ENCODE data around the gene RNF144B. TPM values are rescaled to one million over a fixed set of nuclear protein-coding genes. Genes with fewer than 3 reads are reported as not detected.

The RNF144B gene
- total and polyA plus RNA-seq, 2 of the 13 experiments (the other 11 are each of a cell fraction or from before 2014, with no cell fraction given) = 1.8 to 4.3 TPM

DNA sequence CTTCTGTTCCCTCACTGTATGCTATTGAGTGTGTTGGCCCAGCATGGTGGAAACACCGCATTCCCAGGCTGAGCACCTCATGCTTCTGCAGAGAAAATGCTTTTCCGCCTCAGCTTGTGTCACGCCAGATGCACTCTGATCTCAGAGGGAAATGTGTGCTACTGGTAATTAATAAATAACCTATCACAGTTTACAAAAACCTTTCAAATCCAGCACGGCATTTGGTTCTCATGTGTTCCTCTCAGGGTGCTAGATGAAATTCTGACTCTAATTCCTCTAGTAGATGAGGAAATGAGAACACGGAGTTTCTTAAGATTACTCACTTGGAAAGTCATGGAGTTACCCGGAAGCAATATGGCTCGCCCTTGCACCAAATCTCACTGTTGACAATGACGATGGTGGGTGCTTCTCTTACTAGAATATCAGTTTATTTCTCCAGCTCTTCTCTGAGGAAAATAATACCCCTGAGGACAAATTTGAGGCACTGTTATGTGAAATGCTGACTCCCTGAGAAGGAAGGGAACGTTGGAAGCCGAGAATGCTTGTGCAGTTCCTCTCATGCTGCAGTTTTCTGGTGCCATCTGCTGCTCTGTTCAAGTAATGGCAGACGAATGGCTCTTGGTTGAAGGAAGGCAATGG, 116.6 kb downstream of the RNF144B start (continued):
- TF ChIP-seq, protein P1, sequence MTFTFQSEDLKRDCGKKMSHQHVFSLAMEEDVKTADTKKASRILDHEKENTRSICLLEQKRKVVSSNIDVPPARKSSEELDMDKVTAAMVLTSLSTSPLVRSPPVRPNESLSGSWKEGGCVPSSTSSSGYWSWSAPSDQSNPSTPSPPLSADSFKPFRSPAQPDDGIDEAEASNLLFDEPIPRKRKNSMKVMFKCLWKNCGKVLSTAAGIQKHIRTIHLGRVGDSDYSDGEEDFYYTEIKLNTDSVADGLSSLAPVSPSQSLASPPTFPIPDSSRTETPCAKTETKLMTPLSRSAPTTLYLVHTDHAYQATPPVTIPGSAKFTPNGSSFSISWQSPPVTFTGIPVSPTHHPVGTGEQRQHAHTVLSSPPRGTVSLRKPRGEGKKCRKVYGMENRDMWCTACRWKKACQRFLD (CRISPR knock-in tag; IDR thresholded peaks at IDR 0.05; ENCODE audit: borderline replicate concordance) = no peak
- TF ChIP-seq, protein P2, sequence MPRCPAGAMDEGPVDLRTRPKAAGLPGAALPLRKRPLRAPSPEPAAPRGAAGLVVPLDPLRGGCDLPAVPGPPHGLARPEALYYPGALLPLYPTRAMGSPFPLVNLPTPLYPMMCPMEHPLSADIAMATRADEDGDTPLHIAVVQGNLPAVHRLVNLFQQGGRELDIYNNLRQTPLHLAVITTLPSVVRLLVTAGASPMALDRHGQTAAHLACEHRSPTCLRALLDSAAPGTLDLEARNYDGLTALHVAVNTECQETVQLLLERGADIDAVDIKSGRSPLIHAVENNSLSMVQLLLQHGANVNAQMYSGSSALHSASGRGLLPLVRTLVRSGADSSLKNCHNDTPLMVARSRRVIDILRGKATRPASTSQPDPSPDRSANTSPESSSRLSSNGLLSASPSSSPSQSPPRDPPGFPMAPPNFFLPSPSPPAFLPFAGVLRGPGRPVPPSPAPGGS (CRISPR knock-in tag; IDR thresholded peaks at IDR 0.05) = no peak
- no peak for TF ChIP-seq BRCA1 (CRISPR knock-in tag; IDR thresholded peaks at IDR 0.05)
- no peak for TF ChIP-seq ZNF451 (CRISPR knock-in tag; IDR thresholded peaks at IDR 0.05)
- no peak for TF ChIP-seq GATA4 (IDR thresholded peaks at IDR 0.05; ENCODE audit: borderline replicate concordance, low read depth)
- TF ChIP-seq, protein P3, sequence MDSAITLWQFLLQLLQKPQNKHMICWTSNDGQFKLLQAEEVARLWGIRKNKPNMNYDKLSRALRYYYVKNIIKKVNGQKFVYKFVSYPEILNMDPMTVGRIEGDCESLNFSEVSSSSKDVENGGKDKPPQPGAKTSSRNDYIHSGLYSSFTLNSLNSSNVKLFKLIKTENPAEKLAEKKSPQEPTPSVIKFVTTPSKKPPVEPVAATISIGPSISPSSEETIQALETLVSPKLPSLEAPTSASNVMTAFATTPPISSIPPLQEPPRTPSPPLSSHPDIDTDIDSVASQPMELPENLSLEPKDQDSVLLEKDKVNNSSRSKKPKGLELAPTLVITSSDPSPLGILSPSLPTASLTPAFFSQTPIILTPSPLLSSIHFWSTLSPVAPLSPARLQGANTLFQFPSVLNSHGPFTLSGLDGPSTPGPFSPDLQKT (CRISPR knock-in tag; IDR thresholded peaks at IDR 0.05; ENCODE audit: borderline replicate concordance) = no peak
- no peak for TF ChIP-seq NBN (conservative IDR thresholded peaks at IDR 0.05)
- TF ChIP-seq ZBTB8A (CRISPR knock-in tag; IDR thresholded peaks at IDR 0.05; ENCODE audit: borderline replicate concordance, low read depth) = no peak
- no peak for TF ChIP-seq JARID2 (CRISPR knock-in tag; IDR thresholded peaks at IDR 0.05; ENCODE audit: insufficient replicate concordance)
- TF ChIP-seq ISL2 (CRISPR knock-in tag; IDR thresholded peaks at IDR 0.05) = peak; percentile 45; the same call in 1 of the 2 replicates
- no peak for TF ChIP-seq JUND (CRISPR knock-in tag; IDR thresholded peaks at IDR 0.05)
- 0 out of 2 replicates have a peak, but pooled peaks have one; percentile 31 for TF ChIP-seq ZBTB7B (CRISPR knock-in tag; IDR thresholded peaks at IDR 0.05)
- TF ChIP-seq ZBTB7A (CRISPR knock-in tag; IDR thresholded peaks at IDR 0.05) = no peak
- no peak for TF ChIP-seq ZFX (CRISPR knock-in tag; IDR thresholded peaks at IDR 0.05; ENCODE audit: low read depth)
